Cardiac muscle cell (in vitro differentiated cells and primary cell): Measurements from ENCODE around the gene S100A4. TPM values are rescaled to one million over a fixed set of nuclear protein-coding genes. Genes with fewer than 3 reads are reported as not detected.
"Not testable (repeated sequence)": the region's sequence is repeated elsewhere in the genome, so short reads cannot be mapped to it uniquely, and the experiment has no call there.

Source experiments
- DNase-seq, 2 donors: peaks; one replicate each; pipeline versions ENCODE4 v3.0.0 to v3.0.0-alpha.2; 2010 to 2017; ENCODE audit warnings: low read depth in 1 of 2, low spot score in 1 of 2
- H3K27ac ChIP-seq: fragments of 200-600 bp; sonication (generic); 2 replicates; pipeline ENCODE4 v1.5.1; 2016
- H3K27me3 ChIP-seq: fragments of 200-600 bp; sonication (generic); 2 replicates; pipeline ENCODE4 v1.6.0; 2016; ENCODE audit warnings: control low read depth
- H3K36me3 ChIP-seq: fragments of 200-600 bp; sonication (generic); 2 replicates; pipeline ENCODE4 v1.5.1; 2016; ENCODE audit warnings: control low read depth
- H3K4me1 ChIP-seq: fragments of 200-600 bp; sonication (generic); 2 replicates; pipeline ENCODE4 v1.8.1; 2017; ENCODE audit warnings: low read depth, mild to moderate bottlenecking, mixed run types
- H3K4me3 ChIP-seq: fragments of 200-600 bp; sonication (generic); 2 replicates; pipeline ENCODE4 v1.5.1; 2016; ENCODE audit warnings: mild to moderate bottlenecking
- H3K9me3 ChIP-seq: fragments of 200-600 bp; sonication (generic); 2 replicates; pipeline ENCODE4 v1.5.1; 2017; ENCODE audit warnings: low read depth, mild to moderate bottlenecking, control low read depth
- CTCF ChIP-seq: IDR thresholded peaks from 2 replicates; pipeline ENCODE4 v1.5.1; 2012; ENCODE audit warnings: low read depth, mild to moderate bottlenecking, low read length
- polyA plus RNA-seq: library from polyadenylated mRNA; unstranded; fragments of >200 nt; fragmentation: Nextera tagmentation; extraction: Ambion mirVana; gene quantifications from 2 replicates; pipeline ENCODE4 v1.2.1, GENCODE V29; 2016
- total RNA-seq: library from RNA; depleted of rRNA; stranded (reverse); fragments of >200 nt; gene quantifications from 2 replicates; pipeline ENCODE4 v1.2.3, GENCODE V29; 2016

Gene S100A4
- total and polyA plus RNA-seq, 2 experiments from 2014 or later = 89.4 to 133 TPM

GRCh38 chr1:153577138-153577537 is 31.5 kb upstream of the S100A4 start:
- Histone ChIP-seq H3K27me3 (no peaks in the 10 kb centered on the region), H3K9me3 (no peaks in the 10 kb centered on the region), H3K4me3 (no peak overlapping the region), H3K36me3 (no peaks in the 10 kb centered on the region), H3K4me1 (peaks cover 11% of the 10 kb centered on the region), H3K27ac (no peak overlapping the region)
- no peak for TF ChIP-seq CTCF
- no peak for DNase-seq

- not testable (repeated sequence) for H3K27ac ChIP-seq, H3K27me3 ChIP-seq, H3K4me3 ChIP-seq, H3K36me3 ChIP-seq, DNase-seq, H3K9me3 ChIP-seq
- peaks cover 11% of the 10 kb centered on the region for H3K4me1 ChIP-seq
Observed at GRCh38 chr1:153575497-153575896, 29.9 kb upstream of the S100A4 start.

DNA sequence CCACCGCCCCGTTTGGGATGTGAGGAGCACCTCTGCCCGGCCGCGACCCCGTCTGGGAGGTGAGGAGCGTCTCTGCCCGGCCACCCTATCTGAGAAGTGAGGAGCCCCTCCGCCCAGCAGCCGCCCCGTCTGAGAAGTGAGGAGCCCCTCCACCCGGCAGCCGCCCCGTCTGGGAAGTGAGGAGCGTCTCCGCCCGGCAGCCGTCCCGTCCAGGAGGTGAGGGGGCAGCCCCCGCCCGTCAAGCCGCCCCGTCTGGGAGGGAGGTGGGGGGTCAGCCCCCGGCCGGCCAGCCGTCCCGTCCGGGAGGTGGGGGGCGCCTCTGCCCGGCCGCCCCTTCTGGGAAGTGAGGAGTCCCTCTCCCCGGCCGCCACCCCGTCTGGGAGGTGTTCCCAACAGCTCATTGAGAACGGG is 29.5 kb upstream of the S100A4 start:
- H3K36me3 ChIP-seq, H3K27me3 ChIP-seq, H3K4me3 ChIP-seq, H3K27ac ChIP-seq, DNase-seq, H3K9me3 ChIP-seq: not testable (repeated sequence)
- peaks cover 11% of the 10 kb centered on the region for H3K4me1 ChIP-seq

DNA sequence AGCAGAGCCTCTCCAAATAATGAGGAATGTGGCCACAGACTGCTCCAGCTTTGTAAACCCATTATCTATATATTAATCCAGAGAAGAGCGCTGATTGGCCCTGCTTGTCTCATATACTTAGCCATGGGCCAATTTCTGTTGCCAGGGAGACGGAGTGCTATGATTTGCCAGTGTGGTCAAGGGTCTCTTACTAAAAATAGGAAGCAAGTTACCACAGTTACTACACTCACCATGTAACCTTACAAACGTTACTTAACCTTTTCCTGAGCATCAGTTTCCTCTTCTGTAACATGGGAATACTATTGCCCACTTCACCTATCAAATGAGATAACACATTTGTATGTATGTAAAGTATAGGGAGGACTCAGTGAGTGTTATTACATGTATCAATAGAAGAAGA is 27.7 kb upstream of the S100A4 start:
- Histone ChIP-seq H3K9me3 (no peaks in the 10 kb centered on the region), H3K27me3 (no peaks in the 10 kb centered on the region), H3K27ac (no peak overlapping the region), H3K36me3 (no peaks in the 10 kb centered on the region), H3K4me1 (peaks cover 16% of the 10 kb centered on the region), H3K4me3 (no peak overlapping the region)
- peak; percentile 29 to 35 for DNase-seq
- no peak for TF ChIP-seq CTCF

- DNase-seq = peak; percentile 72 to 83
Observed at GRCh38 chr1:153572569-153573015, 27.0 kb upstream of the S100A4 start.

DNA sequence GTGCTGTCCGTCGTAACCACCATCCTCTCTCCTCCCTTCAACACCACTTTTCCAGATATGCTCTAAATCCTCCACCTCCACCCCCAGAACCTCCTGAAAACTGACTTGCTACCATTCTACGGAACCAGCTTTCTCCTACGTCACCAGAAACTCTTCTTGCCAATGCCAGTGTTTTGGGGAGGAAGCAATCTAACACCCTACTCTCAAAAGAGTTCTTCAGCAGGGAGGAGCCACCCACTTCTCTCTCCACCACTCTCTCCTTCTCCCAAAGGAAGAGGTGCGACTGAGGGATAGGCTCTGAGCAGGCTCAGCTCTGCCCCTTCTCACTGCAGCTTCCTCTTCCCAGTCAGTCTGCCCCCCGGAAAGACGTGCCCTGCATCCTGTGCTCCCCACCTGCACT is 26.1 kb upstream of the S100A4 start:
- Histone ChIP-seq H3K36me3 (no peaks in the 10 kb centered on the region), H3K4me1 (peaks cover 23% of the 10 kb centered on the region), H3K9me3 (no peaks in the 10 kb centered on the region), H3K27ac (no peak overlapping the region), H3K4me3 (no peak overlapping the region), H3K27me3 (no peaks in the 10 kb centered on the region)
- TF ChIP-seq CTCF = no peak
- no peak for DNase-seq

More at GRCh38 chr1:153572569-153573015, 27.0 kb upstream of the S100A4 start:
- Histone ChIP-seq H3K27me3 (no peaks in the 10 kb centered on the region), H3K36me3 (no peaks in the 10 kb centered on the region), H3K4me3 (no peak overlapping the region), H3K27ac (no peak overlapping the region), H3K9me3 (no peaks in the 10 kb centered on the region), H3K4me1 (peaks cover 23% of the 10 kb centered on the region)
- TF ChIP-seq CTCF = peak; percentile 90

DNA sequence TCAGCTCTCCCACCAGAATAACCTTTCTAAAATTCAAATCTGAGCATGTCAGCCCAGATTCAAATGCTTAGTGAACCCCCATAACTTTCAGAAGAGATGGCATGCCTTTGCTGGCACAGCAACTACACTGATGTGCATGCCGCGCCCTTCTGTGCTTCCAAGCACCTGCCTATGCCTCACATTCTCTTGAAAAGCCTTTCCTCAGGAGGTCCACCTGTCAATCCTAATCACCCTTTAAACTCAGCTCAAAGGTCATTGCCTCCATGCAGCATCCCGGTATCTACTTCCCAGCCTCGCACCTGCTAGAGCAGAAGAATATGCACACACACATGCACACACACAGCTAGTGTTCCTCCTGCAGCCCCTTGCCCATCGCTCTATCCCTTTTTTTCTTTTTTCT is 25.3 kb upstream of the S100A4 start:
- no peak for TF ChIP-seq CTCF
- peaks cover 29% of the 10 kb centered on the region for H3K4me1 ChIP-seq

More for the DNA sequence above, 25.3 kb upstream of the S100A4 start:
- Histone ChIP-seq H3K4me3 (no peak overlapping the region), H3K27me3 (no peaks in the 10 kb centered on the region), H3K9me3 (no peaks in the 10 kb centered on the region), H3K36me3 (no peaks in the 10 kb centered on the region), H3K27ac (no peak overlapping the region)
- DNase-seq = no peak
